ENCODE results near the gene FASN.
A peak's percentile ranks its signal among the peaks of the same experiment; 100 is the strongest.
"Not testable (repeated sequence)": the region's sequence is repeated elsewhere in the genome, so short reads cannot be mapped to it uniquely, and the experiment has no call there.

The FASN gene

DNA sequence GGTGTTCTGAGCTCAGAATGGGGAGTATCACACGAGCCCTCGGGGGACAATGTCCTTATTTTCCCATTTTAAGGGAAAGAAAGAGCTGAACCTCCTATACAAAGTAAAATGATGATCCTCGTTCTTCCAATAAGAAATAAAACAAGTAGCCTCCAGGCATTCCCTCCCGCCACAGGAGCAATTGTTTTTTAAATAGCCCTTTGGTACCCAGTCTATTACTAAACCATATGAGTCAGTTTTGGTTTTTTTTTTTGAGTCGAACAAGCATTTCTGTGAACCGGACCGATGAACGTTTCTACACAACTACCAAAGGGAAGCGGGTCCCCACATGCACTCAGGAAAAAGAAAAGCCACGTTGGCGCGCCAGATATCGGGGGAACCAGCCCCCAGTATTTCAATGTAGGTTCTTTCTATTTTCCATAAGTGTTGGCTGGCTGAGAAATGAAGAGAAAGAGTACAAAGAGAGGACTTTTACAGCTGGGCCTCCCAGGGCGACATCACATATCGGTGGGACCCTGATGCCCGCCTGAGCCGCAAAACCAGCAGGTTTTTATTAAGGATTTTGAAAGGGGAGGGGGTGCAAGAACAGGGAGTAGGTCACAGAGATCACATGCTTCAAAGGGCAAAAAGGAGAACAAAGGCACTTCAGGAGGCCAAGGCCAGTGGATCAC is 56.8 kb downstream of the FASN start:
- DNase-seq: no peak

DNA sequence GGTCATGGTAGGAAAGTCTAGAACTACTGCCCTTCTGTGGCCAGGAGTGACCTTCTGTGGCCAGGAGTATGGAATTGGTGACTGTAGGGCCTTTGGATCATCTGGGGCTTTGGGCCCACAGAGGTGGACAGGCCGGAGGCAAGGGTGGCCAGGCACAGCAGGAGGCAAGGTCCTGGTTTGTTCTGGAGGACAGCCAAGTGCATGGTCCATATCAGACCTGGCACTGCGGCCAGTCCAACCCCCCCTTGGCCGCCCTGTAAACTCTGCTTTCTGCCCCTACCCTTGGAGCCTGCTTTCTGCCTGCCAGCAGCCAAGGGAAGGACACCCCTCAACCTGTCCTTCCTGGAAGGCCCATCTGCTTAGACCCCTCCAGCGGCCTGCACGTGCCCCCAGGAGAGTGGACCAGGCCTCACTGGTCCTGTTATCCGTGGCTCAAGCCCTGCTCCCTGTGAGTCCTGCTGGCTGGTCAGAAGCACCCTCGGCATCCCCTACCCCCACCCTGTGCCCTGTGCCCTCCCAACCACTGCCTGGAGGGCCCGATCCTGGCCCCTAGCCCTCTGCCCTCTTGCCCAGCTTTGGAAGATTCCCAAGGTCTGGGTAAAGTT is 58.2 kb downstream of the FASN start:
- no peak for DNase-seq

- DNase-seq: not testable (repeated sequence)
Measured at GRCh38 chr17:82038796-82039409, 59.1 kb downstream of the FASN start.

DNA sequence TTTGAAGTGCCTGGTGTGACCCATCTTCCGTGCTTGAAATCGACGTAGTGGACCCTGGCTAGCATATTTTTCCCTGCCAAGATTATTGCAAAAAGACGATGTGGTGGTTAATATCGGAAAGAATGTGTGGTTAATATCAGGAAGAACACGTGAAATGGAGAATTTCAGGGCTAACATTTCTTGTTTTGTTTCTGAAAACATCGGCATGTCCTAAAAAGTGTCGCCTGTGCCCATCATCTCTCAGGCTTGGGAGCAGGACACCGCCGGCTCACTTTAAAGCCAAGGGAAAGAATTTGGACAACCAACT is 60.2 kb downstream of the FASN start:
- DNase-seq: no peak

DNA sequence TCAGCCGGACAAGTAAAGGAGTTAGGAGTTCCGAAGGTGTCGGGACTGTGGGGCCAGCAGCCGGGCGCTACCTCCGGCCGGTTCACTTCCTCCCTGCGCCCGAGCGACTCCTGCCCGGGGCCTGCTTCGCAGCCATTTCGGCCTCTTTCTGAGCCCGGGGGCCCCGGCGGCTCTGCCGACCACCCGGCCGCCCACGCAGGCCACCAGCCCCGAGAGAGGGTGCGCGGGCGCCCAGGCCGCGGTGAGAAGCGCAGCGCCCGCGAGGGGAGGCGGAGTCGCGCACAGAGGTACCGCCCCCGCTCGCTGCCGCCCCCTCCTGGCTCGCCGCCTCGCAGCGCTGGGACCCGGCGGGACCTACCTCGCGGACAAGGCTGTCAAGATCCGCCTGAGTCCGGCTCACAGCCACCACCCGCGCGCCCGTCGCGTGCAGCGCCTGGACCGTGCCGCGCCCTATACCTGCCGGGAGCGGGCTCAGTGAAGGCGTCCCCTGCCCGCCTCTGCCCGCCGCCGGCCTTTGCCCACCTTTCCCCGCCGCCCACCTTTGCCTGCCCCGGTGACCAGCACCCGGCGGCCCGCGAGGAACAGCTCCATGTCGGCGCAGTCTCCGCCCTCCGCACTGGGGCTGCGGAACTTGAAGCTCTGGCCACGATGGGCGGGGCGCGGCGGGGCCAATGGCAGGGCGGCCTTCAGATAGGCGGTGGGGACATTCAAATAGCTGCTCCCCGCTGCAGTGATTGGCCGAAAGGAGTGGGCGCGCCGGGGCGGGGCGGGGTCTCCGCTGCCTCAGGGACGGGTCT is 60.7 kb downstream of the FASN start, which contains the start of gene DCXR:
Gene DCXR (minus strand): TSS at position 606 of the 797 bp plus-strand sequence. CDS start 15 bp downstream, at position 591.
- peak; percentile 89 to 98 (median 91) for DNase-seq

DNA sequence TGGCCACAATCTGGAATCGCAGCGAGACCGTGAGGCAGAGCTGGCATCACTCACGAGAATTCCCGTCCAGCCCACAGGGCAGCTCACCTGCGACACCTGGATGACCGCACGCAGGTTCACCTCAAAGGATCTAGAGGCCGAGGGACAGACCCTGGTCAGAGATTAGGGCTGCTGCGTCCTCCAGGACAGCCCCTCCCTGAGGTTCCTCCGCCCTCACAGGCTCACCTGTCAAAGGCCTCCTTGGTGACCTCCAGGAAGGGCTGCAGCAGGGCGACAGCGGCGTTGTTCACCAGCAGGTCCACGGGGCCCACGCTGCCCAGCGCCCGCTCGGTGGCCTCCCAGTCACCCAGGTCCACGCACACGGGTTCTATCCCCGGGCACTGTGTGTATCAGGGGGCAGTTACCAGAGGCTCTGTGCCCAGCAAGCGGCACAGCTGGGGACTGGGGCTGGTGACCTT is 61.4 kb downstream of the FASN start:
- no peak for DNase-seq

DNA sequence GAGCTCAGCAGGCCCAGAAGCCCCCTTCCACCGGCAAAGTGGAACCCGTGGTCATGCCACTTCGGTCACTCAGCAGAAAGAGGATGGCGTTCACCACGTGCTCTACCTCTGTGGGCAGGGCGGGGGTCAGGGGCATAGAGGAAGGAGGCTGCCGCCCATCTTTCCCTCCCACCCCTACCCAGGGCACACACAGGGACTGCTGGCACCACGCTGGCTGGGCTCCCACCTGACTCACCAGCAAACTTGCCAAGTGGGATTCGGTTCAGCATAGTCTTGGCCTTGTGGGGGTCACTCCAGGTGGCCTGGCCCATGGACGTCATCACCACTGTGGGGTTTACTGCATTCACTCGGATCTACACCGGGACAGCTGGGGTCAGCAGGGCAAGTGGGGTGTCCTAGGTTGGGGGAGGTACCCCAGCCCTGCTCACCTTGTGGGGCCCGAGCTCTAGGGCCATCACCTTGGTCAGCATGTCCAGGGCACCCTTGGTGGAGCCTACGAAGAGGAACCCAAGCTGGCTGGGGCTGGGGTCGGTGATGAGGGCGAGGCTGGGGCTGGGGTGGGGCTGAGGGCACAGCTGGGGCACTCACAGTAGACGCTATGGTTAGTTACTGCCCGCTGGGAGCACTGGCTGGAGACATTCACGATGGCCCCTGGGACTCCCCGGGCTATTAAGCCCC is 61.9 kb downstream of the FASN start:
- no peak for DNase-seq

DNA sequence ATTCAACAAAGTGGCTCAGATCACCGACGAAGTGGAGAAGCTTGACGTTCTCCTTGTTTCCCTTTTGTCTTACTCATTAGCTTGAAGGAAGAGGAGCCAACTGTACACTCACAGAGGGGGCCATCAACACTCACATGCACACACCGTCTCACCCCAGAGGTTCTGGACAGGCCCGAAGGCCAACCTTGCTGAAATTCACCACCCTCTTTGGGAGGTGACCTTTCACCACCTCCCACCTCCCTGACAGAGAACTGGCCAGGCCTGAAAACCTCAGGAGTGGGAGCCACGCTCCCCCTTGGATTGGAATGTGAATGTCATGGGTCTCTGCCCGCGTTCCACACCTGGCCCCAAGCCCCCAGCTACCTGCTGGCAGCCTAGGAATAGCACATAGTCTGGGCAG is 62.5 kb downstream of the FASN start:
- no peak for DNase-seq

DNA sequence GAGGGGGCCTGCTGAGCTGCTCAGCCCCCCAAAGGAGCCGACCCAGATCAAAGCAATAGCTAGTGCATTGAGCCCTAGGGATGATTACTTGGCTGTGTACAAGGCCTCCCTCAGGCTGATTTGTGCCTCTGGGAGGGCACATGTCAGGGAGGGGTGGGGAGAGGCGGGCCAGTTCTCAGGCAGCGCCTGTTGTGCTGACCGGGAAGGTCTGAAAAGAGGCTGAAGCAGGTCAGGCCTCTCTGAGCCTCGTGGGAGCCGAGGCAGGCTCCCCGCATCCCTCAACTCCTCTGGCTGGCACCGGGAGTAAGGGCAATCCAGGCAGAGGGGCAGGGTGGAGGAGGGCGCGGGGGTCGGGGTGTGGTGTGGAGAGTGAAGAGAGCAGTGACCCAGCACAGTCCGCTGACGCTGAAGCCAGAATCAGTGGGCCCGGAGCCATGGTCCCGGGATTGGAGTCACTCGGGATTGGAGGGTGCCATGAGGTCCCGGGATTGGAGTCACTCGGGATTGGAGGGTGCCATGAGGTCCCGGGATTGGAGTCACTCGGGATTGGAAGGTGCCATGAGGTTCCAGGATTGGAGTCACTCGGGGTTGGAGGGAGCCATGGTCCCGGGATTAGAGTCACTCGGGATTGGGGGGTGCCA is 63.5 kb downstream of the FASN start:
- DNase-seq: no peak

GRCh38 chr17:82033359-82034085 is 64.5 kb downstream of the FASN start:
- DNase-seq: no peak

GRCh38 chr17:82031885-82032627 is 66.0 kb downstream of the FASN start:
- DNase-seq: peak in 2 of 5 donors; percentile 37 to 39

DNA sequence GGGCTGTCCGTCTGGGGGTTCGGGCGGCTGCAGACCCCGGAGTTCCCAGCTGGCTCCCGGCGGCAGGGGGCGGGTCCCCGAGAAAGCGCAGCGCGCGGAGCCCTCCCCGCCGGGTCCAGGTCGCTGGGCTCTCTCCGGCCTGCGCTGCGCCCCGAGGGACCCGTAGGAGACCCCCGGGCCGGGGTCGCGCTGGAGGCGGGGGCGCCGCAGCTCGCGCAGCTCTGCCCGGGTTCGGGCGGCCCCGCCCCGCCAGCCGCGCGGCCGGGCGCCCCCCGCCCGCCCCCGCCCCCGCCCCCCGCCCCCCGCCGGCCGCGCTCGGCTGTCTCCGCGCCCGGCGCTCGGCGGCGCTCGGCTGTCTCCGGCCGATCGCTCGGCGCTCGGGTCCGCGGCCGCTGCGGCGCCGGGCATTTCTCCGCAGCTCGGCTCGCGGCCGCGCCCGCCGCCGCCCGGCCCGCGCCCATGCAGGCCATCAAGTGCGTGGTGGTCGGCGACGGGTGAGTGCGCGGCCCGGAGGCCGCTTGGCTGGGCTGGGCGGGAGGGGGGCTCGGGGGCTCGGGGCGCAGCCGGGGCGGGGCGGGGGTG is 66.6 kb downstream of the FASN start, which contains the start of gene RAC3:
Gene RAC3 (plus strand): TSS at position 376 of the 582 bp plus-strand sequence. CDS start 84 bp downstream, at position 460.
- DNase-seq: no peak

GRCh38 chr17:82030470-82031302 is 67.3 kb downstream of the FASN start:
- peak; percentile 65 to 83 (median 77) for DNase-seq

DNA sequence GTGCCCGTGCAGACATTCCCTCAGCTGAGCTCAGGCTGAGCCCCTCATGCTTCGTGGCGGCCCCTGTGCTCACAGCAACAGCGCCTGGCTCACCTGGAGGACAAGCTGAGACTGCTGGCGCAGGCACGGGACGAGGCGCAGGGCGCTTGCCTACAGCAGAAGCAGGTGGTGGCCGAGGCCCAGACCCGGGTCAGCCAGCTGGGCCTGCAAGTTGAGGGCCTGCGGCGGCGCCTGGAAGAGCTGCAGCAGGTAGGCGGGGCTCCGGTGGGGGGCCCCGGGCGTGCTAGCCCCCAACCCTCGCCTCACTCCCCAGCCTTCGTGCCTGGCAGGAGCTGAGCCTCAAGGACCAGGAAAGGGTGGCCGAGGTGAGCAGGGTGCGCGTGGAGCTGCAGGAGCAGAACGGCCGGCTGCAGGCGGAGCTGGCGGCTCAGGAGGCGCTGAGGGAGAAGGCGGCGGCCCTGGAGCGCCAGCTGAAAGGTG is 68.0 kb downstream of the FASN start:
- no peak for DNase-seq

GRCh38 chr17:82029391-82029790 is 68.6 kb downstream of the FASN start:
- no peak for DNase-seq

DNA sequence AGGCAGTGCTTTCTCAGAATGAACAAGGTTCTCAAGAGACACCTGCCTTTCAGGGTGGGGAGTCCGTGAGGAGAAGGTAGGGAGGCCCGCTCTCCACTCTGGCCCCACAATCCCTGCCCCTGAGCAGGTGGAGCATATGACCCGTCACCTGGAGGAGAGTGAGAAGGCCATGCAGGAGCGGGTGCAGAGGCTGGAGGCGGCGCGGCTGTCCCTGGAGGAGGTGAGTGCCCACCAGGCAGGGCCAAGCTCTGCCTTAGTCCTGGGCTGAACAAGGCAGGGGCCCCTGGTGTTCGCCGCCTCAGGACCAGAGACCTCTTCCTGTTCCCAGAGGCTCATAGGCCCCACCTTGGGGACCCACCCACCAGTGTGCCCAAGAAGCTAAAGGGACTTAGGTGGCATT is 69.1 kb downstream of the FASN start:
- DNase-seq: no peak
